Stimulated activated CD8-positive, alpha-beta memory T cell treated with anti-CD3 and anti-CD28 coated beads, Interleukin-2, amount 100 ng/mL, for 1 hour (primary cell): ENCODE measurements around the gene STAT5B.
"Not testable (repeated sequence)": the region's sequence is repeated elsewhere in the genome, so short reads cannot be mapped to it uniquely, and the experiment has no call there.

Experiments used
- DNase-seq, 2 donors: peaks; one replicate each; pipeline ENCODE4 v3.0.0-alpha.2; 2020; ENCODE audit warnings: low read depth in 2 of 2

Gene STAT5B

GRCh38 chr17:42276359-42276608 is at the start of gene STAT5B:
TSS of gene STAT5B (minus strand) at chr17:42276391. CDS start at chr17:42232127, 44,264 bp downstream.
- DNase-seq, result peak; percentile 42 to 43

- no peak for DNase-seq
Observed at GRCh38 chr17:42325026-42325425, 48.8 kb upstream of the STAT5B start.

GRCh38 chr17:42323268-42323773 is 47.1 kb upstream of the STAT5B start:
- no peak for DNase-seq

GRCh38 chr17:42322382-42323267 is 46.4 kb upstream of the STAT5B start:
- DNase-seq, result peak; percentile 91 to 94

GRCh38 chr17:42321555-42321954 is 45.4 kb upstream of the STAT5B start:
- DNase-seq, result no peak

GRCh38 chr17:42317967-42318366 is 41.8 kb upstream of the STAT5B start:
- DNase-seq, result not testable (repeated sequence)

- no peak for DNase-seq
Observed at GRCh38 chr17:42317266-42317845, 41.2 kb upstream of the STAT5B start.

GRCh38 chr17:42316755-42317154 is 40.6 kb upstream of the STAT5B start:
- DNase-seq, result no peak

- no peak for DNase-seq
Observed at GRCh38 chr17:42315402-42316156, 39.4 kb upstream of the STAT5B start.

- no peak for DNase-seq
Observed at GRCh38 chr17:42313773-42314566, 37.8 kb upstream of the STAT5B start.

- DNase-seq, result no peak
Observed at GRCh38 chr17:42313389-42313772, 37.2 kb upstream of the STAT5B start.

GRCh38 chr17:42312285-42313130 is 36.3 kb upstream of the STAT5B start:
- DNase-seq, result peak; percentile 47 to 62

- DNase-seq, result no peak
Observed at GRCh38 chr17:42312035-42312284, 35.8 kb upstream of the STAT5B start.

- no peak for DNase-seq
Observed at GRCh38 chr17:42311240-42312034, 35.2 kb upstream of the STAT5B start.

- no peak for DNase-seq
Observed at GRCh38 chr17:42310787-42311215, 34.6 kb upstream of the STAT5B start.

GRCh38 chr17:42309986-42310786 is 34.0 kb upstream of the STAT5B start:
- DNase-seq, result no peak

- no peak for DNase-seq
Observed at GRCh38 chr17:42309142-42309541, 33.0 kb upstream of the STAT5B start.

- DNase-seq, result no peak
Observed at GRCh38 chr17:42308446-42308845, 32.3 kb upstream of the STAT5B start.

GRCh38 chr17:42307362-42307927 is 31.3 kb upstream of the STAT5B start:
- DNase-seq, result no peak
